Colonic mucosa (tissue), 4 donors: Measurements from ENCODE around the gene DUS1L. TPM values are rescaled to one million over a fixed set of nuclear protein-coding genes. Genes with fewer than 3 reads are reported as not detected.

Experiments used
- DNase-seq: peaks from one replicate; pipeline ENCODE4 v3.0.0-alpha.2; 2020
- H3K27ac ChIP-seq: fragments of 200-600 bp; one replicate; pipeline ENCODE4 v1.8.0; 2021
- H3K27me3 ChIP-seq: fragments of 200-600 bp; one replicate; pipeline ENCODE4 v1.8.0; 2021
- H3K36me3 ChIP-seq: fragments of 200-600 bp; one replicate; pipeline ENCODE4 v1.8.0; 2021
- H3K4me1 ChIP-seq: fragments of 200-600 bp; one replicate; pipeline ENCODE4 v1.8.0; 2021; ENCODE audit warnings: mild to moderate bottlenecking
- H3K4me3 ChIP-seq: fragments of 200-600 bp; one replicate; pipeline ENCODE4 v1.8.0; 2021
- H3K9ac ChIP-seq, 2 donors: one replicate each; pipeline ENCODE4 v1.7.0; 2013; ENCODE audit warnings: control low read depth in 2 of 2, low read depth in 2 of 2, low read length in 2 of 2
- H3K9me3 ChIP-seq: fragments of 200-600 bp; one replicate; pipeline ENCODE4 v1.8.0; 2021
- CTCF ChIP-seq: fragments of 200-600 bp; IDR thresholded peaks from one replicate; pipeline ENCODE4 v1.8.0; 2022; ENCODE audit warnings: antibody characterized with exemption, mild to moderate bottlenecking
- intact Hi-C: fragments of 100-400 bp; cut with DNase I; formaldehyde crosslinking; loops from one replicate; pipeline ENCODE4 v1.14.1; 2022
- total RNA-seq, 2 donors: library from RNA; stranded (reverse); fragmentation: NEBNext Ultra II Directional in 1 of 2; extraction: Animal tissue kit (Norgen Biotek cat#: 25700) in 1 of 2; gene quantifications; one replicate each; pipeline ENCODE4 v1.2.1, GENCODE V29; 2021
- donor health status: healthy.
- donor health status: DM: no; HTN: no; CAD: no.
- donor health status: DM: no; HTN: no; CAD: no.

The DUS1L gene
- total RNA-seq, 2 donors from 2014 or later: 113 to 253 TPM

GRCh38 chr17:82052638-82053059 is 13.0 kb downstream of the DUS1L start:
- H3K36me3 ChIP-seq: no peaks in the 10 kb centered on the region
- no peak overlapping the region for H3K27ac ChIP-seq
- intact Hi-C loops: no loop called here
- H3K9me3 ChIP-seq: no peaks in the 10 kb centered on the region
- H3K27me3 ChIP-seq: no peaks in the 10 kb centered on the region
- H3K4me3 ChIP-seq: peak overlapping the region; percentile 94
- H3K9ac ChIP-seq: peak overlapping the region; percentile 77 to 88
- no peak for TF ChIP-seq CTCF
- peaks cover 16% of the 10 kb centered on the region for H3K4me1 ChIP-seq
- no peak for DNase-seq

- H3K27ac ChIP-seq: no peak within 1 kb of the TSS
- DNase-seq: peak; percentile 84
- H3K9ac ChIP-seq: peak within 1 kb of the TSS; percentile 77 to 88
- H3K27me3 ChIP-seq: no peaks in the 10 kb centered on the region
- intact Hi-C loops: no loop called here
- peak within 1 kb of the TSS; percentile 94 for H3K4me3 ChIP-seq
- no peaks in the 10 kb centered on the region for H3K36me3 ChIP-seq
- peaks cover 16% of the 10 kb centered on the region for H3K4me1 ChIP-seq
- no peak for TF ChIP-seq CTCF
- no peaks in the 10 kb centered on the region for H3K9me3 ChIP-seq
These were observed 13.6 kb downstream of the DUS1L start, which contains the start of the genes GPS1 and RFNG for GRCh38 chr17:82051776-82052637. GPS1 (plus strand) TSS chr17:82051898; CDS start chr17:82051932, 34 bp downstream. RFNG (minus strand) TSS chr17:82051811; CDS start chr17:82051766, 45 bp downstream.

GRCh38 chr17:82050761-82051641 is 14.6 kb downstream of the DUS1L start:
- Histone ChIP-seq H3K27ac (no peak overlapping the region), H3K4me3 (peak overlapping the region; percentile 94), H3K9me3 (no peaks in the 10 kb centered on the region), H3K4me1 (peaks cover 16% of the 10 kb centered on the region), H3K9ac (peak overlapping the region; percentile 69 to 70), H3K36me3 (no peaks in the 10 kb centered on the region), H3K27me3 (no peaks in the 10 kb centered on the region)
- DNase-seq: no peak
- TF ChIP-seq CTCF: no peak
- intact Hi-C loops: no loop called here

GRCh38 chr17:82050152-82050760 is 15.3 kb downstream of the DUS1L start:
- TF ChIP-seq CTCF: no peak
- Histone ChIP-seq H3K4me1 (peaks cover 16% of the 10 kb centered on the region), H3K27ac (no peak overlapping the region), H3K27me3 (no peaks in the 10 kb centered on the region), H3K9ac (peak overlapping the region; percentile 69 to 70), H3K36me3 (no peaks in the 10 kb centered on the region), H3K4me3 (peak overlapping the region; percentile 94), H3K9me3 (no peaks in the 10 kb centered on the region)
- intact Hi-C loops: no loop called here
- no peak for DNase-seq

GRCh38 chr17:82049521-82049971 is 16.1 kb downstream of the DUS1L start:
- Histone ChIP-seq H3K9me3 (no peaks in the 10 kb centered on the region), H3K4me3 (no peak overlapping the region), H3K27ac (no peak overlapping the region), H3K27me3 (no peaks in the 10 kb centered on the region), H3K4me1 (peaks cover 16% of the 10 kb centered on the region), H3K9ac (no peak overlapping the region), H3K36me3 (no peaks in the 10 kb centered on the region)
- no peak for TF ChIP-seq CTCF
- intact Hi-C loops: no loop called here
- DNase-seq: no peak
